Stimulated activated CD8-positive, alpha-beta memory T cell treated with anti-CD3 and anti-CD28 coated beads, Interleukin-12 subunit alpha, Interleukin-12 subunit beta, amount 100 ng/mL, for 24 hours (primary cell): ENCODE results near the gene TBC1D17.

Experiments
- DNase-seq: peaks from one replicate; pipeline ENCODE4 v3.0.0-alpha.2; 2020; ENCODE audit errors: extremely low read depth

The TBC1D17 gene

DNA sequence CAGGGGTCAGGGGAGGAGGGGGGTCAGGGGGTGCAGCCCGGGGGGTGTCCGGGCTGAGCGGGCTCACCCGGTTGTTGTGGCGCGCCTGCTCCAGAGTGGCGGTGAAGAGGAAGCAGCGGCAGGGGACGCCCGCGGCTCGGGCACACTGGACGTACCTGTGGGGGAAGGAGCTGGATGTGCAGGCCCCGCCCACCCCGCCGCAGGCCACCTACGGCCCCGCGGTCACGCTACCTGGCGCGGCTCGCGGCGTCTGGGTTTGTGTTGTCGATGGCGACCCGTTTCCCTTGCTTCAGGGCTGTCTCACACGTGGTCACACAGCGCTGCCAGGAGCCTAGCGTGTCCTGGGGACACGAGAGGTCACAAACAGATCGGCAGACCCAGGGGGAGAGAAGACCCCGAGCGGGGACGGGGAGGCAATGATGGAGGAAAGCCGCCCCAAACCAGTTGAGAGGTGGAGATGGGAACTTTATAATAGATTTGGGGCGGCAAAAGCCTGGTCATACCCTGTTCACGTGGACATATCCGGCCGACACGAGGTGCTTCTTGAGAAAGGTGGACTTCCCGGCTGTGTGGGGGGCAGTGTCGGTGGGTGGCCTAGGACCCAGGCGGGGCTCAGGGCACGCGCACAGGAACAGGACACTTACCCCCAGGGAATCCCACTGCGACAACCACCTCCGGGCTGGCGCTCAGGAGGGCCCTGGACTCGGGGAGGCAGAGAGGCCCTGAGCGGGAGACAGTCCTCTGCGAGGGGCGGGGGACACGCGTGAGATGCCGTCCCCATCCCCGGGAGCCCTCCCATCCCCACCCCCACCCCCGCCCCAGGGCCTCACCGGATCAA, 15.7 kb upstream of the TBC1D17 start:
- no peak for DNase-seq

DNA sequence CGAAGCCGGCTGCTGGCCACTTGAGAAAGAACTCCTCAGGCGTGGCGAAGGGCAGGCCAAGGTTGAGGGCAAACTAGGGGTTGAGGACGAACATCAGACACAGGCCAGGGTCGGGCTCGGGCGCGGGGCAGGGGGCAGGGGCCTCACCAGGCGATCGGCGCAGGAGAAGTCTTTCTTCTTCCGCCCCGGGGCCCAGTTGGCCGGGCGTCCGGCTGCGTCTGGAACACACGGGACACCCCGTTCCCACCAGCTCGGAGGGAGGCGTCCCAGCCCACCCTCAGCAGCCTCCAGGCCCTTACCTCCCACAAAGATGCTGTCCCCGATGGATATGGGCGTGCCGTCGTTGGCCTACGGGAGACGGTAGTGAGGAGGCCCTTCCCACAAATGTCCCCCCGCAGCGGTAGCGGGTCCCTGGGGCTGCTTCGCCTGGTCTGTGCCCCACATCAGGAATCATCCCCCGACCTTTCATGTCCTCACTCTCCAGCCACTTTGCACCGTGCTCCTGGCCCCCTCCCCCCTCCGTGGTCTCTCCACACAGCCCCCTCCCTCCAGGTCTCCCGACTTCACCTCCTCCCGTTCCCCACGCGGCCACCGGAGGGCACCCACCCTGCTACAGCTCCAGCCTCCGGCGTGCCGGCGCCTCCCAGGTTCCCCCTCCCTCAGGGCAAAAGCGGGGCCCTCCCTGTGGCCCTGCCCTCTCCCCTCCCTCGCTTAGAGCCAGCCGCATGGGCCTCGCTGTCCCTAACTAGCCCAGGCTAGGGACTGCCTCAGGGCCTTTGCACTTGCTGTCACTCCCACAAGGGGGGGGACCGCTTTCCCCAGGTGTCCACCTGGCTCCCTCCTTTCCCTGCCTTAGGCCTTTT, 14.9 kb upstream of the TBC1D17 start:
- no peak for DNase-seq

DNA sequence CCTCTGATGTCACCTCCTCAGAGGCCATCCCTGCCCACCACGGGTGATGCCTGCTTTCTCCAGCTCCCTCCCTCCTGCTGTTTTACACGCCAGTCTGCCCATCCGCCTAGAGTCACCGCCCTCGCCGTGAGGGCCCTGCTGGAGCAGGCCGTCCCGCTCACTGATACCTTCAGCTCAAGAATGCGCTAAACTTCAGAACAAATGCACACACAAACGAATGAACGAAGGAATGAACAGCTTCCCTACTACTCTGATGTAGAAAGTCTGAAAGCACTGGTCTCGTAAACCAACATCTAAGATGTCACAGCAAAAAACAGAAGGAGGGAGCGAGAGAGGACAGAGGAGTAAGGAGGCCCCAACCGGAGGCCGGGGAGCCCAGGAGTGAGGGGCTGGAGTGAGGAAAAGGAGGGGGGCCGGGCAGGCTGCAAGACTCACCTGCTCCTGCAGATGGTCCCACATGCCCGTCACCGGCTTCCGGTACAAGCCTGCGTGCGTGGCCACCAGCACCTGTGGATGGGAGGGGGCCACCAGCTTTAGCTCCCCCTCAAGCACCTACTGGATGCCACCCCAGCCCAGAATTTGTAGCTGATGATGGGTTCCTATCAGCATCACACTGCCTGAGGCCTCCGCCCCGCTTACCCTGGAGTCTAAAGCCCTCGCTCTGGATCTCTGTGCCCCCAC, 14.1 kb upstream of the TBC1D17 start:
- DNase-seq = no peak

DNA sequence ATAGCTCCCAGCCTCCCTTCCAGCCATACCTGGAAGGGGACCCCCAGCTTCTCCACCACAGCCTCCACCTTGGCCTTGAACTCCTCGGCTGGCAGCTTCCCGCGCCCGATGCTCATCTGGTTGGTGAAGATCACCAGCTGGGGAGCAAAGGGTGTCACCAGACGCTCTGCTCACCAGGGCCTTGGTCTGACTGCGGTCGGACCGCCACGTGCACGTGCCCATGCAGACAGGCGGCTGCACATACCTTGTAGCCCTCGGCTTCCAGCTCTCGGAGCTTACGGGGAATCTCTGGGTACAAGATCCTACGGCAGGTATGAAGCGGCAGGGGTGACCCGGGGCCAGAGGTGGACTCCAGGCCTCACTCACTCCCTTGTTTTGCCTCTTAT, 13.6 kb upstream of the TBC1D17 start:
- no peak for DNase-seq

DNA sequence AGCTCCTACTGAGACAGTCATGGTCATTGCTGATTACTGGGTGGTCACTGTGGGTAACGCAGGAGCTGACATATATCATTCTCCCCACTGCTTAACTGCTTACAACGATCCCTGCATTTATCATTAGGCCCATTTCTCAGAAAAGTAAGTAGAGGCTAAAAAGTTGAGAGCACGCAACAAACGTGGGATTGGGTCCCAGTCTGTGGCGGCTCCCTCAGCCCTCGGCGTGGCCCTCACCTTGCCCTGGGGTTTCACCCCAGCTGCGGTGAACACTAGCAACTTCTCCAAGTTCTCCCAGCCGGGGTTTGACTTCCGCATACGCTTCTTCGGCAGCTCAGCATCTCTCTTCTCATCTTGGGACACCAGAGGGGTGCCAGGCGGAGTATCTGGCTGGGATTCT, 12.6 kb upstream of the TBC1D17 start:
- DNase-seq = no peak

DNA sequence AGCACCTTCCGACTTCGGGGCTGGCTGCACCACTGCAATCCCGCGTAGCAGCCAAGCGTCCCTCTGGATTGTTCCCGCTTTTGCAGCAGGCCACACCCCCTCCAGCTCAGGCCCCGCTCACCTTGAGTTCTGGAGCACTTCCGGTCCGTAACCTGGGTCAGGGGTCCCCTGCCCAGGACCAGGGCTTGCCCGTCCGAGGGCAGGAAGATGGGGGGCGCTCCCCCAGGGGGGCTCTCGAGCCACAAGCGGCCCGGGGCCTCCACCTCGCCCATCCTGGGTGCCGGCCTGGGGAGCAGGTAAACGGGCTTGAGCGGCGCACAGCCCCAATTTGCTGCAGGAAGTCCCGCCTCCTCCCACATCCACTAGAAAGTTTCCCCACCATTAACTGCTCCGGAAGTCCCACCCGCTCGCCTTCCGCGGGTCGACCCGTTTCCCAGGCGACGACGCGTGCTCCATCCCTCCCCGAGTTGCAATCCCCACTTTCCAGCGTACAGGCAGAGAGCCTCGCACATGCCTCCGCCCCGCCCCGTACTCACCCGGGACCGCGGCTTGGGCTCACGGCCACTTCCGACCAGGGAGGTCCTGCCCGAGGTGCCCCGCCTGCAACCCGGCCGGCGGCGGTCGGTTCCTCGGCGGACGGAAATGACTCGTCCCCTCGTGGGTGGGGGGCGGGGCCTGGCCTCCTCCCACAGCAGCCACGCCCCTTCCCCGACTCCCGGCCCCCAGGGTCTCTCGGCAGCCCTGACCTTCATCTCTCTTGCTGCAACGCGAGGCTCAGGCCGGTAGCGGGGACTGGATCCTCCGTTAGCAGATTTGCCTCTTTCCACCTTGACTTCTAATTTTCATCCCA, 10.3 kb upstream of the TBC1D17 start, which contains the start of gene PNKP:
PNKP (minus strand) TSS at position 644 of the 850 bp plus-strand sequence; CDS start at position 272, 372 bp downstream.
- peak; percentile 85 for DNase-seq

DNA sequence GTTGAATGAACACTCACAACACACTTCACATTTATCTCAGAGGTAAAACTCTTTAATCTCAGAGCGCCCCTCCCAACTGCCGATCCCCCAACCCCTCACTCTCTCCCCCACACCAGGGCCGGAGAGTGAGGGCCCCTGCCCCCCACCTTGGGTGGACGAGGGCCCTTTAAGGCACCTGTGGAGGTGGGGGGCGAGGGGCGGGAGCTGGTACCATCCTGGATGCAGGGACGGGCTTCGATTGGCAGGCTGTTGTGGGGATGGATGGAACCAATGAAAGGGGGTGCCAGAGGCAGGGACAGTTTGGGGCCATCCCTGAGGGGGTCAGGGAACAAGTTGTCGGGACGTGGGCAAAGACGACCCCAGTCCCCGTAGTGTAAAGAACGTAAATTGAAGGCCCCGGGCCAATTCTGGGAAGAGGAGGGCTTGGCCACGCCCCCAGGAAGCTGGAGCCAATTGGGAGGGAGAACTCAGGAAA, 8.5 kb upstream of the TBC1D17 start:
- DNase-seq = no peak

DNA sequence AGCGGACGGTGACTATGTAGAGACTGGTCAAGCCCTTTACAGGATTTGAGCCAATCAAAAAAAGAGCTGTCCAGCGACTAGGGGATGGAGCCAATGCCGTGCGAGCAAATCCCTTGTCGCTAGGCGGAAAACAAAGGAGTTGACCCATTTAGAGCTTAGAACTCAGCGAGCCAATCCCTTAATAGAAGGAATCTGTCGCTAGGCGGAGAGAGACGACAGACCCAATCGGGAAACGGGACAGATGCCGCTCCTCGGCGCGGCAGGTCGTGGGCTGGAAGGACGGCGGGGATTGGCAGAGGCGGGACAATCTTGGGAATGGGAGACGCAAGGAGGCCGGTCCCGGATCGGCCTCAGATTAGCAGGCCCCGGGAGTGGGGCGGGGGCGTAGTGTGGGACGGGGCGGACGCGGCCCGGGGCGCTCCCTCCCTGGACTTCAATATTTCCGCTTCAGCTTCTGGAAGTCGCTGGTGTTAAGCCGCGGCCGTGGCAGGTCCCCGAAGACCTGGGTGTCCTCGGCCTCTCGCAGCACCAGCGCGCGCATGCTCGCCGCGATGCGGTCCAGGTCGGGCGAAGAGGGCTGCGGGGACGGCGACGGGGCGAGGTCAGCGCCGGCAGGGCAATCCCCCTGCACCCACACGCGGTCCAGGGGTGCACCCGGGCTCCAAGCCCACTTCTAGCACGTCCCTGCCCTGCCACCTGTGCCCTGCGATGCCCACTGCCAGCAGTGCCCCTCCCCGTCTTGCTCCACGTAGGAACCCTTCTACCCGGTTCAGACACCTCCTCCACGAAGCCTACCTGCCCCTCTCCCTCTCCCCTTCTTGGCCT, 7.8 kb upstream of the TBC1D17 start:
- peak; percentile 67 for DNase-seq

DNA sequence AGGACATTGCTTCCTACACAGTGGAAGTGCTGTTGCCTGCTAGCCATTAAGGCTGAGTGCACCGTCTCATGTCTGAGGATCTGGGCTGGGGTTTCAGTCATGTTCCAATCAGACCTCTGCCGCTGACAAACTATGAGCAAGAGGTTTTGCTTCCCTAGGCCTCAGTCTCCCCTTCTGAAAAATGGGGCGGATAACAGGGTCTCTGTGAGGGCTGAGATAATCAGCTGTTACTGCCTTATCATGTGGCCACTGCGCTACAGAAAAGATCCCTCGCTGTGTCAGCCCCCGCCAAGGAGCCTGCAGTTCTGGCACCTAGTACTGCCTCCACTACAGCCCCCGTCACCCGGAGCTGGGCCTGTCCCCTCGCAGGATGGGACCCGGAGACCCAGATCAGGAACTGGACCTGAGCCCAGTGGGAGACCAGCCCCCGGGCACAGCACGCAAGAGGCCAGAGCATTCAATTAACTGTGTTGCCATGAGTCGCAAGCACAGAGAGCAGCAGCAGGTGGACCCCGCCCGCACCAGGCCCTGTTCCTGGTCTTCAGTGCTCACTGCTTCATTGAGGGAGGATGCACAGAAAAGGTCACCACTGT, 7.1 kb upstream of the TBC1D17 start:
- no peak for DNase-seq

DNA sequence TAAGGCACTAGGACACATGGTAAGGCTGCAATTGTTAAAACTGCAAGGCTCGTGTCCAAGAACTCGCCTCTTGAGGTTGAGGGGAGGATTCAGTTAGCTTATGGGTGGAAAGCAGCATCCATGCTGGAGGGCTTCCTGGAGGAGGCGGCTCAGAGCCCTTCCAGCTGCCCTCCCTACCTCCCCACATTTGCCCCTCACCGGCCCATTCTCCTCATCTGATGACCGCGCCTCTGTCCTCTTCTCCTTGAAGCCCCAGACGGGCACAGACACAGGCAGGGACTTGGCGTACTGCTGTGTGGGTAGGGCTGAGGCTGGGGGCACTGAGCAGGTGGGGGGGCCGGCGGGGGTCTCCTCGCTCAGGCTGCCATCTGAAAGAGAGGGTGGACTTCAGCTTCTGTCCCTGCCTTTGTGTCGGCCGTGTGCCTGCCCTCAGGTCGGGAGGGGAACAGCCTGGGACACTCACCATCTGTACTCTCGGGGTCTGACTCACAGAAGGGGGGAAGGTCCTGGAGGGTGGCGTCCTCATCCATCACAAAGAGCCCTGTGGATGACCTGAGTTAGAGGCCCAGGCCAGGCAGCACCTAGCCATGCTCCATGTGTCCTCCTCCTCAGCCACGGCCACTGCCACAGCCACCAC, 6.0 kb upstream of the TBC1D17 start:
- DNase-seq = no peak

DNA sequence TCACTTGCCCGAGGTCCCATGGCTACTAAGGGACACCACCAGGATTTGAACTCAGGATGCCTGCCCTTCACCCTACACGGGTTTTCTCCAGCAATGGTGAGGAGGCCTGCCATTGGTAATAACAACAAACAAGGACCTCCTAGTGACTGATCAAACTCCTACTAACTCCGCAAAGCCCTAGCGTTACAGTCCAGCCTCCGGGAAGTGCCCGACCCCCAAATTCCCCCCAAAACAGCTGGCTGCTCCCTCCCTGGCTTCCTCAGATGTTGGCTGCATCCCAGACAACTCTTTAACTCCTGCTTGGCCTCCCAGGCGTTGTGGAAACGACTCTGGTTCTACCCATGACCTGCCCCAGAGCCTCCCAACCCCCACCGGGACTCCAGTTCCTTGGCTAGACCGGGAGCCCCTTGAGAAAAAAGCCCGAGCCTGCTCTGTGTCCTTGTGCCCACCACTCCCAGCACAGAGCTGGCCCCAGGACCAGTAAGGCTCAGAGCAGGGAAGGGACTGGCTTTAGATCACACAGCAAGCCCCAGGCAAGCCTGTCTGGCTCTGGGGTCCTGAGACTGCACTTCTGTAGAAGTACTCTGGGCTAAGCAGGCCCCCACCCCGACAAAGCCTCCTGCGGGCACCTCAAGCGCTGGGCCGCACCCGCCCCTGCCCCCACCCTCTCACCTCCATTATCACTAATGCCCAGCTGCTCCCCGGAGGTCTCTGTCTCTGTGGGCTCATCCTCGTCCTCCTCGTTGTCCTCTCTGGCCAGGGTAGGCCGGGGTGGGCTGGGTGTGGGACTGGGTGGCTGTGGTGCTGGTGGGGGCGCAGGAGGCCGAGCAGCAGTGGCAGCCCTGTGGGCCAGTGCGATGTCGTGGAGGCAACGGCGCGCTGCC, 5.0 kb upstream of the TBC1D17 start:
- no peak for DNase-seq

DNA sequence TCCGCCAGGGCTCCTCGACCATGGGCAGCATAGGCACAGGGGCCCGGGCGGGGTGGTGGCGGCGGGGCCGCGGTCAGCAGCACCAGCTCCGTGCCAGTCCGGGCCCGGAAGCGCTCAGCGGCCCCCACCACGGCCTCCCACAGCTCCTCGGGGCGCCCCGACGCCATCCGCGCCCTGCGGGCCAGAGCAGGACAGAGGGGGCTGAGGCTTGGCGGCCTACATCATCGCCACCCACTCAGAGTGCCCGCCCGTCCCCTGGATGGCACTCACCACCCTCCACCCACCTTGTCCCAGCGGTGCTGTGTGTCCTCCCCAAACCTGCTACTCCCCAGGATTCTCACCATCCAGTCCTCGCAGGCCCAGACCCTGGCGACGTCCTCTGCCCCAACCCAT, 4.4 kb upstream of the TBC1D17 start:
- no peak for DNase-seq

DNA sequence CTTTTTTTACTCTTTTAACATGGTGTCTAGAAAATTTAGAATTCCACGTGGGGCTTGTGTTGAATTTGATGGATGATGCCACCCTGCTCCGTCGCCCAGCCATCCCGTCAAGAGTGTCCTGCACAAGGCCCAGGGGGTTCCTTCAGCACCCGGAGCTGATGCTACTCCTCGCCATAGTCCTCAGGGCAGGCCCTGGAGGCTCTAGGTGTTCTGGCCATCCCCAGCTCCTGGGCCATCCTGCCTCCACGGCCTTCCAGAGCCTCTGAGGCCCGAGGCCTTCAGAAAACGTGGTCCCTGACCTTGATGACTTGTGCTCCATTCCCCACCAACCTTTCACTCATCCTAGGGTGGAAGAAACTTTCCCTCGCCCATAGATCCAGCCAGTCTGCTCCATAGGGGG, 3.7 kb upstream of the TBC1D17 start:
- DNase-seq = no peak

DNA sequence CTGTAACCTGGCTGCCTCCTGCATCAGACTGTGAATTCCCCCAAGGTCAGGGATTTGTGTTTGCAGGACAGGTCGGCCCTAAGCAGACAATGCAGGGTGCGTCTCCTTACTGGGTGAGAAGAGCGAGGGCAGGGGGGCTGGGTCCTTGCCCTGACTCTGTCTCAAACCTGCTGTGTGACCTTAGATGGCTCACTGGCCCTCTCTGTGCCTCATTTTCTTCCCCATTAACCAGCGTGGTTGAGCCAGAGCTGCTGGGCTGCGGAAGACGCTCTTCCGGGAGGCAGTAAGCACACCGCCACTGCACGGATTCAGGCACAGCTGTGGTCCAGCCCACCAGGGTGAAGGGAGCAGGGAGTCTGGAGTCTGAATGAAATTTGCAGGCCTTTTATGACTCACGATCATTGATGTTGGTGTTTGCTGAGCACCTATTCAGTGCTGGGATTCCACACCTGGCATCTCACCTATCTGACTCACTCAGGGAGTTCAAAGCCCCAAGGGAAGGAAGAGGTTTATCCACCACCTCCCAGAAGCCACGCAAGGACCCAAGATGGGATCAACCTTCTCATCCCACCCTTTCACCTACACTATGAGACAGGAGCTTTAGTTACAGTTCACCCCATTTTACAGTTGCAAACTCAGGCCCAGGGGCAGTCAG, 2.9 kb upstream of the TBC1D17 start:
- DNase-seq = no peak

DNA sequence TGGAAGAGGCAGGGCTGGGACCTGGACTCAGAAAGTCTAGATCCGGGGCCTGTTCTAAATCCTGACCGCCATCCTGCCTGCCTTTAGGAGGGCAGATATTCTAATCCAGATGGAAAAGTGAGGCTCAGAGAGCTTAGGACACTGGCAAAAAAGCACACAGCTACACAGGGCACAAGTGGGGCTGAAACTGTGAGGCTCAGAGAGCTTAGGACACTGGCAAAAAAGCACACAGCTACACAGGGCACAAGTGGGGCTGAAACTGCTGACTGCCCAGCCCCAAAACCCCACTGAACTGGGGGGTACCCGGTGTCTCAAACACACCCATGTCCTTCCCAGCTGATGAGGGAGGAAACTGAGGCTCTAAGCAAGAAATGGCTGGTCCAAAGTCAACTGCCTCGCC, 2.3 kb upstream of the TBC1D17 start:
- no peak for DNase-seq

DNA sequence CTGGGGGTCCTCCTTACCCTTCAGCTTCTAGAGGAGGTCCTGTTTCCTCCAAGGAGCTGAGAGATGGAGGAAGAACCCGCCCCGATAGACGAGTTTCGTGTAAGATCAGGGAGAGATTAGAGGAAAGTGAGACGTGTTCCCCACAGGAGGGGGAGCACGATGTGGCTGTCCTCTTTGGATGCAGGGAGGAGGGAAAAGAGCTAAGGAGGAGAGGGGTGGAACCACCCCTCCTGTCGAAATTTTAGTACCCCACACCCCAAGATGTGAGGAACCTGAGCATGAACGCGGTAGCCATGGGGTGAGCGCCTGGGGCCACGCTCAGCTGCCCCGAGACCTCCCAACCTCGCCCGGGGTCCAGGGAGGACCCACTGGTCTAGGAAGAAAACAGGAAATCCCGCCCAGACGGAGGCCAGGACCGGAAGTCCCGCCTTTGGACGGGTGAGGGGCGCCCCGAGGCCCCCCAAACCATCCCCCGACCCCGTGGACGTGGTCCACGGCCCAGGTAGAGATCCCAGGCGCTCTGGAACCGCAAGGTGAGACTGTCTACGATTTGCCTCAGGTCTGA, 1.6 kb upstream of the TBC1D17 start:
- no peak for DNase-seq

DNA sequence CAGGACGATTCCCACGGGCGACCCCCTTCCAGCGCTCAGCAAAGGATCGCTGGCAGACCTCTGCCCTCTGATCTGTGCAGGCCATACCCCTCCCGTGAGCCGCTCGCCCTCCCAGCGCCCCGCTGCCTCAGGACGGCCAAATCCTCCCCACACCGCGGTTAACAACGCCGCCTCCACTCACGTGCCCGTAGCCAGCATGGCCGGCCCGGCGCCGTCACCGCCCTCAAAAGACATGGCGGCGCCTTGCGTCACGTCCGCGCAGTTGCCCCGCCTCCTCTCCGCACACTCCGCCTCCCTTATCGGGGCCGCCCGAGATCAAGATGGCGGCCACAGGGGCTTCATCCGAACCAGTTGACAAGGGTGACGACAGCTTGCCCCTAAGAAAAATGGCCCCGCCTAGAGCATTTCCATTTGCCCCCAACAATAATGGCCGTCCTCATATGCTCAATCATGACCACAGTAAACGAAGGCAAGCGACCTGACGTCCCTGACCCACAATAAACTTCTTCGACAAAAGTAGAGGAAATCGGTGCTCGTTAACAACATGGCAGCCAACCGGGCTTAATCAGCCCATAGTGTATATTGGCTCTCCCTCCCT, 981 bp upstream of the TBC1D17 start:
- peak; percentile 91 for DNase-seq
